GM06990 (cell line): ENCODE measurements around the gene USP46.

Source experiments
- DNase-seq: peaks from one replicate; pipeline ENCODE4 v3.0.0-alpha.2; 2011; ENCODE audit not compliant: insufficient read length; ENCODE audit errors: extremely low read depth
- H3K27me3 ChIP-seq: replicated peaks from 2 replicates; pipeline ENCODE4 v1.6.0; 2011; ENCODE audit warnings: low read length; ENCODE audit not compliant: control insufficient read depth, insufficient read depth
- H3K36me3 ChIP-seq: 2 replicates; pipeline ENCODE4 v1.5.1; 2011; ENCODE audit warnings: low read length; ENCODE audit not compliant: control insufficient read depth, insufficient read depth
- H3K4me3 ChIP-seq: replicated peaks from 2 replicates; pipeline ENCODE4 v1.5.1; 2011; ENCODE audit warnings: low read depth, mild to moderate bottlenecking, control low read depth, low read length
- CTCF ChIP-seq: IDR thresholded peaks from 2 replicates; pipeline ENCODE4 v1.5.1; 2011; ENCODE audit warnings: low read length, control low read depth, mild to moderate bottlenecking, inconsistent platforms; ENCODE audit not compliant: insufficient read depth, poor library complexity, severe bottlenecking

The USP46 gene

GRCh38 chr4:52676536-52676935 is 17.4 kb upstream of the USP46 start:
- no peak for TF ChIP-seq CTCF
- Histone ChIP-seq H3K4me3 (no peak overlapping the region), H3K36me3 (no peaks in the 10 kb centered on the region), H3K27me3 (no peaks in the 10 kb centered on the region)
- DNase-seq: no peak

- no peak overlapping the region for H3K4me3 ChIP-seq
- no peak for DNase-seq
- TF ChIP-seq CTCF: no peak
Measured at GRCh38 chr4:52675111-52675510, 16.0 kb upstream of the USP46 start.

GRCh38 chr4:52670739-52671138 is 11.6 kb upstream of the USP46 start:
- H3K4me3 ChIP-seq: no peak overlapping the region
- no peaks in the 10 kb centered on the region for H3K36me3 ChIP-seq
- no peak for TF ChIP-seq CTCF
- DNase-seq: no peak
- H3K27me3 ChIP-seq: no peaks in the 10 kb centered on the region

More at GRCh38 chr4:52675111-52675510, 16.0 kb upstream of the USP46 start:
- Histone ChIP-seq H3K36me3 (no peaks in the 10 kb centered on the region), H3K27me3 (no peaks in the 10 kb centered on the region)

- TF ChIP-seq CTCF: no peak
- DNase-seq: no peak
- H3K4me3 ChIP-seq: no peak overlapping the region
- H3K36me3 ChIP-seq: no peaks in the 10 kb centered on the region
- no peaks in the 10 kb centered on the region for H3K27me3 ChIP-seq
Measured at GRCh38 chr4:52670121-52670520, 11.0 kb upstream of the USP46 start.

GRCh38 chr4:52665592-52665991 is 6.5 kb upstream of the USP46 start:
- no peaks in the 10 kb centered on the region for H3K36me3 ChIP-seq
- H3K4me3 ChIP-seq: no peak overlapping the region
- TF ChIP-seq CTCF: peak; percentile 40
- no peak for DNase-seq
- no peaks in the 10 kb centered on the region for H3K27me3 ChIP-seq

- Histone ChIP-seq H3K27me3 (no peaks in the 10 kb centered on the region), H3K36me3 (no peaks in the 10 kb centered on the region), H3K4me3 (no peak overlapping the region)
- no peak for DNase-seq
- no peak for TF ChIP-seq CTCF
Measured at GRCh38 chr4:52664479-52664878, 5.4 kb upstream of the USP46 start.
